Renal cortical epithelial cell (primary cell): ENCODE data around the gene PPM1L. TPM values are rescaled to one million over a fixed set of nuclear protein-coding genes. Genes with fewer than 3 reads are reported as not detected.
"Not testable (repeated sequence)": the region's sequence is repeated elsewhere in the genome, so short reads cannot be mapped to it uniquely, and the experiment has no call there.

Experiments
- DNase-seq: peaks from one replicate; pipeline ENCODE4 v3.0.0-alpha.2; 2011; ENCODE audit warnings: low read depth
- total RNA-seq: library from RNA; depleted of rRNA; stranded (reverse); fragments of >200 nt; gene quantifications from 2 replicates; pipeline ENCODE4 v1.2.3, GENCODE V29; 2014

Gene PPM1L
- 2.1 and 5.1 TPM in 2 replicates for total RNA-seq

- DNase-seq, result no peak
Measured at GRCh38 chr3:160755776-160756304, at the start of gene PPM1L. PPM1L (plus strand) TSS chr3:160756231.

GRCh38 chr3:160707187-160707794 is 48.7 kb upstream of the PPM1L start:
- DNase-seq, result peak; percentile 67

GRCh38 chr3:160709477-160710182 is 46.4 kb upstream of the PPM1L start:
- DNase-seq, result no peak

- DNase-seq, result not testable (repeated sequence)
Measured at GRCh38 chr3:160713144-160713543, 42.9 kb upstream of the PPM1L start.

GRCh38 chr3:160719710-160720109 is 36.3 kb upstream of the PPM1L start:
- DNase-seq, result no peak

GRCh38 chr3:160720123-160720746 is 35.8 kb upstream of the PPM1L start:
- peak; percentile 13 for DNase-seq

- no peak for DNase-seq
Measured at GRCh38 chr3:160722331-160722730, 33.7 kb upstream of the PPM1L start.

- no peak for DNase-seq
Measured at GRCh38 chr3:160725338-160725737, 30.7 kb upstream of the PPM1L start.

- no peak for DNase-seq
Measured at GRCh38 chr3:160735826-160736225, 20.2 kb upstream of the PPM1L start.

- DNase-seq, result no peak
Measured at GRCh38 chr3:160738048-160738447, 18.0 kb upstream of the PPM1L start.

- no peak for DNase-seq
Measured at GRCh38 chr3:160739079-160739478, 17.0 kb upstream of the PPM1L start.

GRCh38 chr3:160746976-160747375 is 9.1 kb upstream of the PPM1L start:
- DNase-seq, result no peak

- no peak for DNase-seq
Measured at GRCh38 chr3:160747422-160747821, 8.6 kb upstream of the PPM1L start.

- DNase-seq, result no peak
Measured at GRCh38 chr3:160748231-160748630, 7.8 kb upstream of the PPM1L start.

GRCh38 chr3:160748787-160749186 is 7.2 kb upstream of the PPM1L start:
- DNase-seq, result peak; percentile 72

GRCh38 chr3:160753953-160754352 is 2.1 kb upstream of the PPM1L start:
- DNase-seq, result no peak

- DNase-seq, result peak; percentile 64
Measured at GRCh38 chr3:160754371-160754854, 1.6 kb upstream of the PPM1L start.

- DNase-seq, result peak; percentile 81
Measured at GRCh38 chr3:160754855-160755747, 930 bp upstream of the PPM1L start.

GRCh38 chr3:160757233-160758106 is 1.4 kb downstream of the PPM1L start:
- DNase-seq, result no peak

GRCh38 chr3:160758929-160759577 is 3.0 kb downstream of the PPM1L start:
- no peak for DNase-seq
